KMS-11 (cell line): Measurements from ENCODE around the gene DENND1A.

Experiments used
- H2AFZ ChIP-seq: fragments of 200-600 bp; sonication (generic); 2 replicates; pipeline ENCODE4 v1.6.1; 2016; ENCODE audit warnings: antibody characterized with exemption, mixed run types, low read depth
- H3K27ac ChIP-seq: fragments of 200-600 bp; sonication (generic); 2 replicates; pipeline ENCODE4 v1.6.1; 2016; ENCODE audit warnings: mild to moderate bottlenecking, mixed run types
- H3K27me3 ChIP-seq: fragments of 200-600 bp; sonication (generic); 2 replicates; pipeline ENCODE4 v1.6.1; 2017; ENCODE audit warnings: mild to moderate bottlenecking, low read depth, mixed run types, moderate library complexity; ENCODE audit not compliant: insufficient read depth
- H3K36me3 ChIP-seq: fragments of 200-600 bp; sonication (generic); 2 replicates; pipeline ENCODE4 v1.6.1; 2017; ENCODE audit warnings: mild to moderate bottlenecking, mixed run types; ENCODE audit not compliant: insufficient read depth
- H3K4me1 ChIP-seq: fragments of 200-600 bp; sonication (generic); 2 replicates; pipeline ENCODE4 v1.6.1; 2016; ENCODE audit warnings: mild to moderate bottlenecking, low read depth, mixed run types; ENCODE audit not compliant: poor library complexity, severe bottlenecking
- H3K4me2 ChIP-seq: fragments of 200-600 bp; sonication (generic); 2 replicates; pipeline ENCODE4 v1.7.0; 2016; ENCODE audit warnings: mild to moderate bottlenecking, mixed run types
- H3K4me3 ChIP-seq: fragments of 200-600 bp; sonication (generic); IDR thresholded peaks from 2 replicates; pipeline ENCODE4 v1.6.1; 2017; ENCODE audit warnings: low read depth, low read length, mixed read lengths; ENCODE audit not compliant: insufficient read depth
- H3K79me2 ChIP-seq: fragments of 200-600 bp; sonication (generic); 2 replicates; pipeline ENCODE4 v1.6.1; 2016; ENCODE audit warnings: low read depth, mixed run types; ENCODE audit not compliant: insufficient read depth
- H3K9ac ChIP-seq: fragments of 200-600 bp; sonication (generic); 2 replicates; pipeline ENCODE4 v1.6.1; 2016; ENCODE audit warnings: mild to moderate bottlenecking, mixed run types
- H4K20me1 ChIP-seq: fragments of 200-600 bp; sonication (generic); 2 replicates; pipeline ENCODE4 v1.6.1; 2016; ENCODE audit warnings: mild to moderate bottlenecking, mixed run types; ENCODE audit not compliant: insufficient read depth
- TF ChIP-seq, protein P1 (sequence below): fragments of 200-600 bp; sonication (generic); conservative IDR thresholded peaks from 2 replicates; pipeline ENCODE4 v1.6.1; 2017; ENCODE audit warnings: low read depth, mild to moderate bottlenecking, antibody characterized with exemption, low read length, moderate library complexity, mixed read lengths

Gene DENND1A

DNA sequence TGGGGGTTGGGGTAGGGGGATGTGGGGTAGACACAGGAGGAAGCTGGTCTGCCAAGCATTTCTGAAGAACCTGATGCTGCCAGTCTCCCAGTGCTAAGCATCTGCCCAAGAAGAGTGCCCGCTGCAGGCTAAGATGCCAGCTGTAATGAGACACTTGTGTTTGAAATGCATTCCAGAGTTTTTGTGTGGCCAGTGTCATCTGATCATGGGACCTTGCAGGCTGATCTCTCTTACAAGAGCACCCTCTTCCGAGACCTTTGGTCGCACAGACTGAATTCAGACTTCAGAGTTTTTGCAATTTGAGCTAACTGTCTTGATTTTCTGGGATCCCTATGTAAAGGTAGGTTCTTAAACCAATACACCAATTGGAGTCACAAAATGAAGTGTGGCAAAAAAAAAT lies 58.1 kb downstream of the DENND1A start:
- Histone ChIP-seq H3K4me3 (no peak overlapping the region), H3K4me1 (peaks cover 5% of the 10 kb centered on the region), H3K9ac (no peak overlapping the region), H2AFZ (no peak overlapping the region), H3K36me3 (no peaks in the 10 kb centered on the region), H3K79me2 (no peaks in the 10 kb centered on the region), H3K27ac (no peak overlapping the region), H3K27me3 (no peaks in the 10 kb centered on the region), H4K20me1 (no peaks in the 10 kb centered on the region), H3K4me2 (no peak overlapping the region)
- TF ChIP-seq, protein P1, sequence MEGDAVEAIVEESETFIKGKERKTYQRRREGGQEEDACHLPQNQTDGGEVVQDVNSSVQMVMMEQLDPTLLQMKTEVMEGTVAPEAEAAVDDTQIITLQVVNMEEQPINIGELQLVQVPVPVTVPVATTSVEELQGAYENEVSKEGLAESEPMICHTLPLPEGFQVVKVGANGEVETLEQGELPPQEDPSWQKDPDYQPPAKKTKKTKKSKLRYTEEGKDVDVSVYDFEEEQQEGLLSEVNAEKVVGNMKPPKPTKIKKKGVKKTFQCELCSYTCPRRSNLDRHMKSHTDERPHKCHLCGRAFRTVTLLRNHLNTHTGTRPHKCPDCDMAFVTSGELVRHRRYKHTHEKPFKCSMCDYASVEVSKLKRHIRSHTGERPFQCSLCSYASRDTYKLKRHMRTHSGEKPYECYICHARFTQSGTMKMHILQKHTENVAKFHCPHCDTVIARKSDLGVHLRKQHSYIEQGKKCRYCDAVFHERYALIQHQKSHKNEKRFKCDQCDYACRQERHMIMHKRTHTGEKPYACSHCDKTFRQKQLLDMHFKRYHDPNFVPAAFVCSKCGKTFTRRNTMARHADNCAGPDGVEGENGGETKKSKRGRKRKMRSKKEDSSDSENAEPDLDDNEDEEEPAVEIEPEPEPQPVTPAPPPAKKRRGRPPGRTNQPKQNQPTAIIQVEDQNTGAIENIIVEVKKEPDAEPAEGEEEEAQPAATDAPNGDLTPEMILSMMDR = no peak

DNA sequence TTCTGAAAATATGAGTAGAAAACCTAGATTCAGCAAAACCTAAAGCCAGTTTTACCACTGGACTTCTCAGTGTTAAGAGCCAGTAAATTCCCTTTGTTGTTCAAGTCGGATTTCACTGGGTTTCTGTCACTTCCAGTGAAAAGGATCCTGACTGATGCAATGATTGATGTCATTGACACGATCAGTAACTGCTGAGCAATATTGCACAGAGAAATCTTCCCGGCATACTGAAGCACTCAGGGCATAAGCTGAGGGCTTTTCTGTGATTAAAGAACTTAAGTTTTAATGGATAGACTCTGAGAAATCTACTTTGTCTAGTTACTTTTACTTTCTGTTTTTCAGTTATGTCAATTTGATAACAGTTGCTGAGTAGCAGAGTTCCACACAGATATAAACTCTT lies 61.9 kb downstream of the DENND1A start:
- Histone ChIP-seq H3K27me3 (no peaks in the 10 kb centered on the region), H2AFZ (no peak overlapping the region), H3K4me2 (no peak overlapping the region), H3K79me2 (no peaks in the 10 kb centered on the region), H3K36me3 (no peaks in the 10 kb centered on the region), H4K20me1 (no peaks in the 10 kb centered on the region), H3K4me3 (no peak overlapping the region), H3K9ac (no peak overlapping the region), H3K27ac (no peak overlapping the region), H3K4me1 (peaks cover 5% of the 10 kb centered on the region)
- TF ChIP-seq, protein P1 = no peak

DNA sequence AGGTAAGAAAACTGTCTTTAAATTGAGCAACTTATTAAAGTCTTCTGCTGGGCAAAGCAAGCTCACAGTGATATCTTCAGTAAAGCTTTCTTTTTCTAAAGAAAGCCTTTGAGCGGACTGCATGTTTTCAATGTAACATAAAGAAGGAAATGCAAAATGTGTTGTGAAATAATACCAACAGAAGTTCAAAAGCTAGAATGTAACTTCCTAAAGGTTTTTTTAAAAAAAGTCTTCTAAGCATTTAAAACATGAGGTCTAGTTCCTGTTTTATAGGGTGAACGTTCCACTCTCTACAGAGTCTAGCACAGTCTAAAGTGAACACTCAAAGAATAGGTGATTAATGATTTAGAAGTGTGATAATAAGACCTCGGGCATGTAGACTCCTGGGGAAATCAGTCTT lies 62.9 kb downstream of the DENND1A start:
- Histone ChIP-seq H3K36me3 (no peaks in the 10 kb centered on the region), H3K27ac (no peak overlapping the region), H3K4me1 (peaks cover 5% of the 10 kb centered on the region), H3K4me3 (no peak overlapping the region), H3K27me3 (no peaks in the 10 kb centered on the region), H4K20me1 (no peaks in the 10 kb centered on the region), H3K9ac (no peak overlapping the region), H3K4me2 (no peak overlapping the region), H2AFZ (no peak overlapping the region), H3K79me2 (no peaks in the 10 kb centered on the region)
- TF ChIP-seq, protein P1 = no peak

DNA sequence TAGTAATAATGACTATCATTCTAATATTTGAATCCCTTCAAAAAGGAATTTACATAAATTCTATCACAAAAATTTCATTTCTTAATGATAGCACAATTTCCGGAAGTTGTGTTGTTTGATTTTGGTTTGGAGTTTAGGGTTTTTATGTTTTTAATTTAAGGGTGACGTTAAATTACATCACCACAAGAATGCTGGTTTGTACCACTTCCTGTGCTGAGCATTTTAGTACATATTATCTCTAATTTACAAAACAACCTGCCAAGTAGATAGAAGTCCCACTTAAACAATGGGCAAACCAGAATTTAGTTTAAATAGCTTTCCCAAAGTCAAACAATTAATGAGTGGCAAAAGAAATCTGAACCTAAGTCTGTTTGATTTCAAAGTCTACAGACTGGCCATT lies 63.4 kb downstream of the DENND1A start:
- Histone ChIP-seq H3K27ac (no peak overlapping the region), H3K79me2 (no peaks in the 10 kb centered on the region), H3K27me3 (no peaks in the 10 kb centered on the region), H2AFZ (no peak overlapping the region), H4K20me1 (no peaks in the 10 kb centered on the region), H3K4me1 (peaks cover 5% of the 10 kb centered on the region), H3K4me2 (no peak overlapping the region), H3K36me3 (no peaks in the 10 kb centered on the region), H3K4me3 (no peak overlapping the region), H3K9ac (no peak overlapping the region)
- TF ChIP-seq, protein P1 = no peak
